DOHH2 (cell line): ENCODE data around the gene RPL36.
A peak's percentile ranks its signal among the peaks of the same experiment; 100 is the strongest.

Source experiments
- H3F3A ChIP-seq: fragments of 200-600 bp; sonication (generic), shearing (Covaris generic); 2 replicates; pipeline ENCODE4 v1.6.0; 2016; ENCODE audit warnings: antibody characterized with exemption, mild to moderate bottlenecking; ENCODE audit not compliant: control insufficient read depth, insufficient read depth
- H3K27ac ChIP-seq: fragments of 200-600 bp; sonication (generic); 2 replicates; pipeline ENCODE4 v1.5.1; 2014; ENCODE audit warnings: low read depth, mild to moderate bottlenecking, low read length, moderate library complexity
- H3K27me3 ChIP-seq: fragments of 200-600 bp; sonication (generic); 2 replicates; pipeline ENCODE4 v1.6.1; 2014; ENCODE audit warnings: mild to moderate bottlenecking, low read length, mixed read lengths; ENCODE audit not compliant: control insufficient read depth
- H3K36me3 ChIP-seq: fragments of 200-600 bp; sonication (generic); 2 replicates; pipeline ENCODE4 v1.6.1; 2014; ENCODE audit warnings: mild to moderate bottlenecking, low read length, moderate library complexity, mixed read lengths; ENCODE audit not compliant: control insufficient read depth
- H3K4me1 ChIP-seq: fragments of 200-600 bp; sonication (generic); 2 replicates; pipeline ENCODE4 v1.6.1; 2014; ENCODE audit warnings: mild to moderate bottlenecking, low read length, mixed read lengths; ENCODE audit not compliant: control insufficient read depth
- H3K4me2 ChIP-seq: fragments of 200-600 bp; sonication (generic); 2 replicates; pipeline ENCODE4 v1.6.0; 2014; ENCODE audit warnings: mild to moderate bottlenecking, low read length, moderate library complexity
- H3K4me3 ChIP-seq: fragments of 200-600 bp; sonication (generic); 2 replicates; pipeline ENCODE4 v1.5.1; 2014; ENCODE audit warnings: mild to moderate bottlenecking, low read length, mixed read lengths
- H3K79me2 ChIP-seq: fragments of 200-600 bp; sonication (generic); 2 replicates; pipeline ENCODE4 v1.6.1; 2014; ENCODE audit warnings: mild to moderate bottlenecking, low read length, mixed read lengths; ENCODE audit not compliant: control insufficient read depth
- H3K9me2 ChIP-seq: fragments of 200-600 bp; sonication (generic); replicated peaks from 2 replicates; pipeline ENCODE4 v1.6.1; 2014; ENCODE audit warnings: mild to moderate bottlenecking, low read length, mixed read lengths; ENCODE audit not compliant: control insufficient read depth
- H3K9me3 ChIP-seq: fragments of 200-600 bp; sonication (generic); 2 replicates; pipeline ENCODE4 v1.6.1; 2014; ENCODE audit warnings: antibody characterized with exemption, low read length, mixed read lengths; ENCODE audit not compliant: control insufficient read depth, insufficient read depth
- H4K20me1 ChIP-seq: fragments of 200-600 bp; sonication (generic); 2 replicates; pipeline ENCODE4 v1.6.0; 2014; ENCODE audit warnings: low read depth, mild to moderate bottlenecking, antibody characterized with exemption, low read length, moderate library complexity; ENCODE audit not compliant: control insufficient read depth, insufficient read depth
- CTCF ChIP-seq: fragments of 200-600 bp; sonication (generic); IDR thresholded peaks from one replicate; pipeline ENCODE4 v1.5.1; 2014; ENCODE audit warnings: antibody characterized with exemption, mild to moderate bottlenecking, low read depth, low read length; ENCODE audit not compliant: poor library complexity, severe bottlenecking
- EZH2phosphoT487 ChIP-seq: fragments of 200-600 bp; sonication (generic); IDR thresholded peaks from 2 replicates; pipeline ENCODE4 v1.6.1; 2017; ENCODE audit warnings: borderline replicate concordance, mild to moderate bottlenecking, antibody characterized with exemption, low read length, moderate library complexity, mixed read lengths

The RPL36 gene

GRCh38 chr19:5690125-5690954 is at the start of gene RPL36:
Gene RPL36 (plus strand): TSS chr19:5690295. CDS start chr19:5690508, 213 bp downstream.
- Histone ChIP-seq H3K4me3 (peak within 1 kb of the TSS; percentile 99), H3K4me2 (peak within 1 kb of the TSS; percentile 68), H3K27me3 (no peaks in the 10 kb centered on the region), H3F3A (peaks cover 19% of the 10 kb centered on the region), H3K4me1 (peaks cover 28% of the 10 kb centered on the region), H4K20me1 (peaks cover 11% of the 10 kb centered on the region), H3K36me3 (peaks cover 52% of the 10 kb centered on the region), H3K9me3 (no peaks in the 10 kb centered on the region), H3K9me2 (no peaks in the 10 kb centered on the region), H3K79me2 (peaks cover 47% of the 10 kb centered on the region), H3K27ac (peak within 1 kb of the TSS; percentile 84)
- no peak for TF ChIP-seq EZH2phosphoT487
- TF ChIP-seq CTCF = peak; percentile 82

- Histone ChIP-seq H3K9me2 (no peaks in the 10 kb centered on the region), H4K20me1 (peaks cover 27% of the 10 kb centered on the region), H3K27ac (no peak overlapping the region), H3K36me3 (peaks cover 87% of the 10 kb centered on the region), H3K4me3 (no peak overlapping the region), H3K4me2 (no peak overlapping the region), H3K27me3 (no peaks in the 10 kb centered on the region), H3K4me1 (no peaks in the 10 kb centered on the region), H3F3A (peaks cover 6% of the 10 kb centered on the region; the same call in 1 of the 2 replicates), H3K79me2 (peaks cover 98% of the 10 kb centered on the region), H3K9me3 (no peaks in the 10 kb centered on the region)
- TF ChIP-seq CTCF = no peak
- no peak for TF ChIP-seq EZH2phosphoT487
Observed at GRCh38 chr19:5641171-5641570, 48.9 kb upstream of the RPL36 start.

- H4K20me1 ChIP-seq = peaks cover 25% of the 10 kb centered on the region; the same call in 1 of the 2 replicates
Observed at GRCh38 chr19:5642204-5642603, 47.9 kb upstream of the RPL36 start.

More at GRCh38 chr19:5642204-5642603, 47.9 kb upstream of the RPL36 start:
- Histone ChIP-seq H3K9me2 (no peaks in the 10 kb centered on the region), H3K4me2 (no peak overlapping the region), H3K4me3 (no peak overlapping the region), H3F3A (peaks cover 6% of the 10 kb centered on the region; the same call in 1 of the 2 replicates), H3K9me3 (no peaks in the 10 kb centered on the region), H3K4me1 (no peaks in the 10 kb centered on the region), H3K79me2 (peaks cover 97% of the 10 kb centered on the region), H3K27me3 (no peaks in the 10 kb centered on the region), H3K27ac (no peak overlapping the region), H3K36me3 (peaks cover 92% of the 10 kb centered on the region)
- no peak for TF ChIP-seq CTCF
- TF ChIP-seq EZH2phosphoT487 = no peak
